GM19397 (cell line): Measurements from ENCODE around the gene POFUT1.
A peak's percentile ranks its signal among the peaks of the same experiment; 100 is the strongest.
"Not testable (repeated sequence)": the region's sequence is repeated elsewhere in the genome, so short reads cannot be mapped to it uniquely, and the experiment has no call there.

Experiments
- ATAC-seq: cut with Tn5 transposase; IDR thresholded peaks from one replicate; pipeline ENCODE4 v1.9.1; 2021; ENCODE audit warnings: mild to moderate bottlenecking, moderate library complexity; ENCODE audit not compliant: unreplicated experiment

The POFUT1 gene

GRCh38 chr20:32207626-32208498 is at the start of gene POFUT1, which contains the start of gene PLAGL2:
Gene POFUT1 (plus strand): TSS chr20:32207880. CDS start chr20:32207942, 62 bp downstream.
Gene PLAGL2 (minus strand): TSS chr20:32207743. CDS start chr20:32202178, 5,565 bp downstream.
- ATAC-seq = peak; percentile 88

DNA sequence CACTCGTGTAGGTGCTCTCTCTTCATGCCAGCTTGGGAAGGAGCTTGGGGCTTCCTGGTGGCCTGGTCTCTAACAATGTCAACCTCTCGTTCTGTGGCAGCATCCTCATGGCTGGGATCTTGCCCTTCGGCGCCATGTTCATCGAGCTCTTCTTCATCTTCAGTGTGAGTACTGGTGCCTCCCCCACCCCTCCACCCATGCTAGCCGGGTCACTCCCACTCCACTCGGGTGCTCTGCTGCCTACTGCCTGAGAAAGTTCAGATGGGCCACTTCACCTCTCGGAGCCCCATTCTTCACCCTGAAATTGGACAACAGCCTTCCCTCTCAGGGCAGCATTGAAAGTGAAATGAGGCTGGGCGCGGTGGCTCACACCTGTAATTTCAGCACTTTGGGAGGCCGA is 49.3 kb upstream of the POFUT1 start:
- no peak for ATAC-seq

GRCh38 chr20:32158943-32159660 is 48.6 kb upstream of the POFUT1 start:
- ATAC-seq = no peak

GRCh38 chr20:32159766-32160221 is 47.9 kb upstream of the POFUT1 start:
- no peak for ATAC-seq

DNA sequence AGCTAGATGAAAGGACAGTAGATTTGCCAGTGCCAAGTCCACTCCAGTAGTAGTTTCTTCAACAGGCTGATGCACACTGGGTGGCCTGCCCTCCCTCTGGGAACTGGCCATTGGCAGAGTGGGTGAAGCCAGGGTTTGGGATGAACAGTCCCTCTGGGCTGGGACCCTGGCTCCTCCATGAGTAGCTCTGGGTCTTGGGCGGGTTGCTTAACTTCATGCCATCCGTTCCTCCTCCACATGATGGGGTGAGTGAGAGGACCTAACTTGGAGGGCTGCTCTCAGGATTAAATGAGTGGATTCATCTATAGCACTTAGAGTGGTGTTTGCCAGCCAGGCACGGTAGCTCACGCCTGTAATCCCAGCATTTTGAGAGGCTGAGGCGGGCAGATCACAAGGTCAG is 47.3 kb upstream of the POFUT1 start:
- no peak for ATAC-seq

DNA sequence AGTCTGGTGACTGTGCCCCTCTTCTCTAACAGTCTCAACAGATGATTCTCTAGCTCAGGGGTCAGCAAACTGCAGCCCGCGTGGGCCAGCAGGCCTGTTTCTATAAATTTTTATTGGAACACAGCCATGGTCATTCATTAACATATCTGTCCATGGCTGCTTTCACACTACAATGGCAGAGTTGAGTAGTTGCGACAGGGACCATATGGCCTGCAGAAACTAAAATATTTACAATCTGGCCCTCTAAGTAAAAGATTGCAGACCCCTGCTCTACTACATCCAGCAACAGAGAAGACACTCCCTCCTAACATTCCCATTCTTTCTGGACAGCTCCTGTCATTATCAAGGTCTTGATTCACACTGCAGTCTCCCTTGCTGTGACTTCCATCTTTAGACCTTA is 45.3 kb upstream of the POFUT1 start:
- ATAC-seq = no peak

GRCh38 chr20:32163951-32164350 is 43.7 kb upstream of the POFUT1 start:
- ATAC-seq = no peak

DNA sequence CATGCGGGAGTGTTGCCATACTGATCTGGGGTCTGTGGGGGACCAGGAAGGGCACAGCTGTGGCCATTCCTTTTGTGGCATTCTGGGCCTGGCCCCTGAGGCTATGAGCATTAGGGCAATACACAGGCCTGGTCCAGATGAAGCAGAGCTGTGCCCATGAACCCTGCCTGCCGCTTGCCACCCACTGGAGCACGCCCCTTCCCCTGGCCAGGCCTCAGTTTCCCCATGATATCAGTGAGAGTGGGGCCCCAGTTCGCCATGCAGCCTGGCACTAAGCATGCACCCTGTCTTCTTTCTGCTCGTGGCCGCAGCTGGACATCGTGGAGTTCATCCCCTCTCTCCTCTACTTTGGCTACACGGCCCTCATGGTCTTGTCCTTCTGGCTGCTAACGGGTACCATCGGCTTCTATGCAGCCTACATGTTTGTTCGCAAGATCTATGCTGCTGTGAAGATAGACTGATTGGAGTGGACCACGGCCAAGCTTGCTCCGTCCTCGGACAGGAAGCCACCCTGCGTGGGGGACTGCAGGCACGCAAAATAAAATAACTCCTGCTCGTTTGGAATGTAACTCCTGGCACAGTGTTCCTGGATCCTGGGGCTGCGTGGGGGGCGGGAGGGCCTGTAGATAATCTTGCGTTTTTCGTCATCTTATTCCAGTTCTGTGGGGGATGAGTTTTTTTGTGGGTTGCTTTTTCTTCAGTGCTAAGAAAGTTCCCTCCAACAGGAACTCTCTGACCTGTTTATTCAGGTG is 42.5 kb upstream of the POFUT1 start:
- no peak for ATAC-seq

- no peak for ATAC-seq
These were observed 41.7 kb upstream of the POFUT1 start for GRCh38 chr20:32165836-32166545.

GRCh38 chr20:32167552-32167951 is 40.1 kb upstream of the POFUT1 start:
- no peak for ATAC-seq

DNA sequence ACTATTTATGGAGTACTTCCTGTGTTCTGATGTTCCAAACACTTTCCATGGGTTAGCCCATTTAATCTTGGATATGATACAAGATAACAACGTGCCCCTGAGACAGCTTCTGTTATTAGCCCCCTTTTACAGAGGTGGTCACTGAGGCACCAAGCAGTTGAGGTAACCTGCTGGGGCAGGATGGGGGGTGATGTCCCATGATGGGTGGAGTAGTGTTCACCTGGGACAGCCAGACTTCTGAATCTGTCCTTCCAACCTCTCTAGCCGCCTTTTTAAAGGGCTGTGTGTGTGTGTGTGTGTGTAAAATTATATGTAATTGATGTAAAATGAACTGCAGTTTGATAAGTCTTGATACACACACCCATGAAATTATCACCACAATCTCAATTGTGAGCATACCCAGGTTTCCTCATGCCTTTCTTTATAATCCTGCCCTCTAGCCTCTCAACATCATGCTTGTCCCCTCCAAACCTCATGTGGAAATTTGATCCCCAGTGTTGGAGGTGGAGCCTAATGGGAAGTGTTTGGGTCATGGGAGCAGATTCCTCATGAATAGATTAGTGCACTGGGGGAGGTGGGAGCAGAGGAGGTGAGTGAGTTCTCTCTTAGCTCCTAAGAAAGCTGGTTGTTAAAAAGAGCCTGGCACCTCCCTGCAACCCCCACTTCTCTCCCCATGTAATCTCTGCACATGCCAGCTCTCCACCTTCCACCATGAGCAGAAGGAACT is 39.3 kb upstream of the POFUT1 start:
- ATAC-seq = no peak

DNA sequence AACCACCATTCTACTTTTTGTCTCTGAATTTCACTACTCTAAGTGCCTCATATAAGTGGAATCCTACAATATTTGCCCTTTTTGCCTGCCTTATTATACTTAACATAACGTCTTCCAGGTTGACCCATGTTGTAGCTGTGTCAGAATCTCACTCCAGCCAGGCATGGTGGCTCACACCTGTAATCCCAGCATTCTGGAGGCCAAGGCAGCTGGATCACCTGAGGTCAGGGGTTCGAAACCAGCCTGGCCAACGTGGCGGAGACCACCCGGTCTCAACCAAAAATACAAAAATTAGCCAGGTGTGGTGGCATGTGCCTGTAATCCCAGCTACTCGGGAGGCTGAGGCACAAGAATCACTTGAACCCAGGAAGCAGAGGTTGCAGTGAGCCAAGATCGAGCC is 30.0 kb upstream of the POFUT1 start:
- ATAC-seq = not testable (repeated sequence)

DNA sequence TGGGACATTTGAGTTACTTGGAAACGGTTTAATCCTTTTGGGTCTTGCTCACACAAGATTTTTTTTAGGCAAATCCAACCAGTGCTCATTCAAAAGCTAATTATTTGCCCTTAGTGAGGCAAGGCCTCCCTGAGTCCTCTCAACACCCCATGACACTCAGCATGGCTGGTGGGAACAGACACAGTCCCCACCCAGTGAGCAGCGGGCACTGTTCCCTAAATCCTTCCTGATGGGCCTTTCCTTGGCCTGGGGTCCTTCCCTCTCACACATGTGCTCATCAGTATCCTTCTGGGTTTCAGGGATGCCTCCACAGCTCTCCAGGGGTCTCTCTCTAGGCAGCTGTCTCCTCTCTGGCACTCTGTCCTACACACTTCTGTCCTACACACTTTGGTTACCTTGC is 28.2 kb upstream of the POFUT1 start:
- ATAC-seq = no peak

GRCh38 chr20:32179934-32180333 is 27.7 kb upstream of the POFUT1 start:
- no peak for ATAC-seq

GRCh38 chr20:32181606-32182005 is 26.1 kb upstream of the POFUT1 start:
- ATAC-seq = no peak

DNA sequence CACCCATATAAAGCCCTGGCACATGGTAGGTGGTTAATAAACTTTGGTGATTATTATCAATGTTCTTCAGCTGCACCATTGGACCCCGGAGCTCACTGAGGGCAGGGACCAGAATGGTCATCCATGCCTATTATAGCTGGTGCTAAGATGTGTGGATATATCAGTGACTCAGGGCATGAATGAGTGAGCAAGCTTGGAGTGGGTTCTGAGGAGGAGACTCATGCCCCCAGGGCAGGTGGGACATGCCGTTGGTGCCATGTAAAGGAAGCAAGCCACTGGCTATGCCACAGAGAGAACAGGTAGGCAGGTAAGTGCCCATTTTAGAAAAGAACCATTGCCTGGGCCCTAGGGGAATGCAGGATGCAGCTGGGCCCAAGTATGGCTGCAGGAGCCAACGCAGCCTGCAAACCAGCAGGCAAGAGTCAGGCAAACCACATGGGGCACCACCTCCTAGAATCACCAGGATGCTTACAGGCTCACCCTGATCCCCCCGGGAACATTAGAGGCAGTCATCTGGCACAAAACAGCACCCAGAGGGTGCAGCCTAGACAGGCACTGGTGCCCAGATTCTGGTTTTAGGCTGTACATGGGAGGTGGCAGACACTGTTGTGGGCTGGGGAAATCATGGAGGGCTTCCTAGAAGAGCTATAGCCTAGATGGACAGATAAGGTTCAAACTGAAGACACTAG is 23.6 kb upstream of the POFUT1 start:
- ATAC-seq = no peak

DNA sequence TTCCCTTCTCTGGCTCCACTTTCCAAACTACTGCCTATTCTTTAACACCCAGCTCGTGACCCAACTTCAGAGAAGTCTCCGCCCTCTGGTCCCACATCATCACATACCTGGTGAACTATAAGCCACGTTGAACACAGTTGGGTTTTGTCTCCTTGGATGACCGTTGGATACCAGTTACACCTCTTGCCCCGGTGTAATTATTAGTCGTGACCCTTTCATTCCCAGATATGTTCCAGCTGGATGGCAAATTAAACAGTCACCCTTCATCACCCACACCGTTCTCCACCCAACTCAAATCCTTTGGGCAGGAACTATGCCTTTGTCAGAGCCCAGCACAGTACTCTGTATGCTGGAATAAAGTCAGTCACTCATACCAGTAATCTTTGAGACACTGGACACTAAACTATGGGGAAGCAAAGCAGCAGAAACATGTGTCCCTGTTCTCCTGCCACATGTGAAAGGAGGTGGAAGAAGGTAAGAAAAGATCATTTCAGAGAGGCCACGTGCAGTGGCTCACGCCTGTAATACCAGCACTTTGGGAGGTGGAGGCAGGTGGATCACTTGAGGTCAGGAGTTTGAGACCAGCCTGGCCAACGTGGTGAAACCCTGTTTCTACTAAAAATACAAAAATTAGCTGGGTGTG is 22.6 kb upstream of the POFUT1 start:
- no peak for ATAC-seq

GRCh38 chr20:32186506-32186905 is 21.2 kb upstream of the POFUT1 start:
- ATAC-seq = no peak
